OCI-LY3 (cell line): ENCODE data around the gene PPARG.

Experiments used
- CTCF ChIP-seq: fragments of 200-600, 300-600 bp; sonication (generic); IDR thresholded peaks from 2 replicates; pipeline ENCODE4 v1.5.1; 2014; ENCODE audit warnings: antibody characterized with exemption, low read length, low read depth
- EZH2phosphoT487 ChIP-seq: fragments of 200-600 bp; shearing (Covaris generic); IDR thresholded peaks from 2 replicates; pipeline ENCODE4 v1.6.1; 2018; ENCODE audit warnings: antibody characterized with exemption, mixed run types, low read depth

DNA sequence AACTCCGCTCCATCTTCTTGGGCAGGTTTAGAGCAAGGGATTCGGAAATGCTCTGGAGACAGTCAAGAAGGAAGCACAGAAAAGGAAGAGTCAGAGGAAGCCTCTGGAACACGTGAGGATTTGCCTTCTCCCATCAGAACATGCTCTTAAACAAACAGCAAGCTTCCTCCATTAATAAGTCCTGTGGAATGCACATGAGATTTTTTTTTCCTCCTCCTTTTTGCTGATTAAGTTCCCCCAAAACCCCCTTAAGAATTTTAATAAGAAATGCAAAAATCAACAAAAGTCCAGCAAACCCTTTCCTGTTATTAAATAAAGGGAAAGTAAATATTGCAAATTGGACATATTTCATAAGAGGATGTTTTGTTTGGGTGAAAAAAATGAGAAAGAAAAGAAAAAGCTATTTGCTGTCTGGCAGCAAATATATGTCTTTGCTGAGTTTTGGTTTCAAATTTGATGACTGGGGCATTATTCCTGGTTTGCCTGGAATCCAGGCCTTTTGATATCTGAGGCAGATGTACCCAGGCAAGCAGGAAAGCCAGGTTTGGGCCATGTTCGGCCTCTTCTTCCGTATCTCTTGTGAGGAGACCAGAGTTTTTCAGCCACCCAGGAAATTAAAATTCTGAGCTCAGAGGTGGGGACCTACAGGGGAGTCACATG, 187.5 kb downstream of the PPARG start:
- TF ChIP-seq CTCF (no peak), EZH2phosphoT487 (no peak)
